NCI-H748 (cell line): Measurements from ENCODE around the gene INPP5A.
A peak's percentile ranks its signal among the peaks of the same experiment; 100 is the strongest.
"Not testable (repeated sequence)": the region's sequence is repeated elsewhere in the genome, so short reads cannot be mapped to it uniquely, and the experiment has no call there.

Experiments
- DNase-seq: peaks from one replicate; lab custom pipeline; 2025; ENCODE audit not compliant: unreplicated experiment; lab: John Stamatoyannopoulos, UW

INPP5A gene

GRCh38 chr10:132671228-132672154 is 133.9 kb downstream of the INPP5A start:
- no peak for DNase-seq

GRCh38 chr10:132673746-132674145 is 136.2 kb downstream of the INPP5A start:
- not testable (repeated sequence) for DNase-seq

GRCh38 chr10:132674311-132674710 is 136.7 kb downstream of the INPP5A start:
- DNase-seq, result no peak

GRCh38 chr10:132675031-132675740 is 137.6 kb downstream of the INPP5A start:
- DNase-seq, result no peak

- no peak for DNase-seq
Measured at GRCh38 chr10:132676193-132676891, 138.8 kb downstream of the INPP5A start.

- no peak for DNase-seq
Measured at GRCh38 chr10:132677096-132677472, 139.5 kb downstream of the INPP5A start.

- DNase-seq, result peak; percentile 11
Measured at GRCh38 chr10:132677473-132678227, 140.1 kb downstream of the INPP5A start.

GRCh38 chr10:132678436-132679216 is 141.0 kb downstream of the INPP5A start:
- no peak for DNase-seq

GRCh38 chr10:132679217-132679595 is 141.6 kb downstream of the INPP5A start:
- no peak for DNase-seq

- DNase-seq, result no peak
Measured at GRCh38 chr10:132679640-132680039, 142.1 kb downstream of the INPP5A start.

GRCh38 chr10:132680741-132681140 is 143.2 kb downstream of the INPP5A start:
- DNase-seq, result not testable (repeated sequence)

GRCh38 chr10:132681858-132682755 is 144.5 kb downstream of the INPP5A start:
- no peak for DNase-seq

GRCh38 chr10:132684164-132684891 is 146.7 kb downstream of the INPP5A start:
- no peak for DNase-seq

GRCh38 chr10:132685101-132685891 is 147.7 kb downstream of the INPP5A start:
- peak; percentile 46 for DNase-seq

- no peak for DNase-seq
Measured at GRCh38 chr10:132685921-132686680, 148.5 kb downstream of the INPP5A start.

- no peak for DNase-seq
Measured at GRCh38 chr10:132687181-132687892, 149.8 kb downstream of the INPP5A start.
